Measurements from ENCODE around the gene PRCC. TPM values are rescaled to one million over a fixed set of nuclear protein-coding genes. Genes with fewer than 3 reads are reported as not detected.

The PRCC gene
- total RNA-seq, 1 donor, result 28.3 TPM

GRCh38 chr1:156848461-156849150 is 81.3 kb downstream of the PRCC start:
- no peak overlapping the region for H3K4me3 ChIP-seq (ENCODE audit: low read depth, low read length)
- DNase-seq (ENCODE audit: low read depth), result no peak
- no peak for TF ChIP-seq CTCF (IDR thresholded peaks at IDR 0.05; ENCODE audit: insufficient read depth, low read length)

- no peak for TF ChIP-seq CTCF (IDR thresholded peaks at IDR 0.05; ENCODE audit: insufficient read depth, low read length)
- DNase-seq (ENCODE audit: low read depth), result no peak
Observed at GRCh38 chr1:156849151-156849496, 81.8 kb downstream of the PRCC start.

More at GRCh38 chr1:156849151-156849496, 81.8 kb downstream of the PRCC start:
- H3K4me3 ChIP-seq (ENCODE audit: low read depth, low read length), result no peak overlapping the region

Other genes starting within 250 kb of the PRCC start
- gene IQGAP3, start 195.0 kb upstream of the PRCC start, total RNA-seq (ENCODE audit: low replicate concordance), result 0.41 and 28.7 TPM in 2 replicates
- gene TTC24, start 187.8 kb upstream of the PRCC start, total RNA-seq (ENCODE audit: low replicate concordance), result not detected in 2 replicates
- gene NAXE, start 175.8 kb upstream of the PRCC start, total RNA-seq (ENCODE audit: low replicate concordance), result 22.7 and 64.2 TPM in 2 replicates
- 12.2 and 18.9 TPM in 2 replicates for gene GPATCH4, start 166.1 kb upstream of the PRCC start, total RNA-seq (ENCODE audit: low replicate concordance)
- not detected in 2 replicates for gene HAPLN2, start 148.1 kb upstream of the PRCC start, total RNA-seq (ENCODE audit: low replicate concordance)
- not detected in 2 replicates for gene BCAN, start 125.4 kb upstream of the PRCC start, total RNA-seq (ENCODE audit: low replicate concordance)
- 44.5 and 83.0 TPM in 2 replicates for gene NES, start 90.1 kb upstream of the PRCC start, total RNA-seq (ENCODE audit: low replicate concordance)
- 62.7 and 68.9 TPM in 2 replicates for gene CRABP2, start 62.0 kb upstream of the PRCC start, total RNA-seq (ENCODE audit: low replicate concordance)
- gene METTL25B, start 39.1 kb upstream of the PRCC start, total RNA-seq (ENCODE audit: low replicate concordance), result 4.1 and 10.9 TPM in 2 replicates
- gene ISG20L2, start 38.8 kb upstream of the PRCC start, total RNA-seq (ENCODE audit: low replicate concordance), result 9.9 and 27.4 TPM in 2 replicates
- gene MRPL24, start 26.4 kb upstream of the PRCC start, total RNA-seq (ENCODE audit: low replicate concordance), result 19.0 and 42.8 TPM in 2 replicates
- gene HDGF, start 15.9 kb upstream of the PRCC start, total RNA-seq (ENCODE audit: low replicate concordance), result 146 and 299 TPM in 2 replicates
- gene SH2D2A, start 49.3 kb downstream of the PRCC start, total RNA-seq (ENCODE audit: low replicate concordance), result not detected in 2 replicates
- 0.08 TPM in 1 of 2 replicates, not detected in the other for gene INSRR, start 91.6 kb downstream of the PRCC start, total RNA-seq (ENCODE audit: low replicate concordance)
- gene NTRK1, start 93.3 kb downstream of the PRCC start, total RNA-seq (ENCODE audit: low replicate concordance), result 0.09 TPM in 1 of 2 replicates, not detected in the other
- gene PEAR1, start 126.2 kb downstream of the PRCC start, total RNA-seq (ENCODE audit: low replicate concordance), result 4.8 and 10.8 TPM in 2 replicates
- gene LRRC71, start 153.1 kb downstream of the PRCC start, total RNA-seq (ENCODE audit: low replicate concordance), result 0.09 TPM in 1 of 2 replicates, not detected in the other